GM21528 (cell line): Measurements from ENCODE around the gene NCOR2.

Experiments used
- ATAC-seq: cut with Tn5 transposase; IDR thresholded peaks from one replicate; pipeline ENCODE4 v1.9.1; 2021; ENCODE audit warnings: mild to moderate bottlenecking, moderate library complexity; ENCODE audit not compliant: unreplicated experiment, low FRiP score

Gene NCOR2

GRCh38 chr12:124562018-124562795 lies 5.2 kb downstream of the NCOR2 start:
- ATAC-seq, result no peak

- no peak for ATAC-seq
These were observed 6.2 kb downstream of the NCOR2 start for GRCh38 chr12:124561231-124561630.

- no peak for ATAC-seq
These were observed 7.1 kb downstream of the NCOR2 start for GRCh38 chr12:124560146-124560890.

GRCh38 chr12:124559182-124560017 lies 8.0 kb downstream of the NCOR2 start:
- ATAC-seq, result no peak

GRCh38 chr12:124558313-124558712 lies 9.1 kb downstream of the NCOR2 start:
- no peak for ATAC-seq

GRCh38 chr12:124557518-124558223 lies 9.7 kb downstream of the NCOR2 start:
- no peak for ATAC-seq

GRCh38 chr12:124556896-124557501 lies 10.4 kb downstream of the NCOR2 start:
- ATAC-seq, result no peak

GRCh38 chr12:124556074-124556466 lies 11.3 kb downstream of the NCOR2 start:
- no peak for ATAC-seq

- no peak for ATAC-seq
These were observed 12.0 kb downstream of the NCOR2 start for GRCh38 chr12:124555168-124556073.

GRCh38 chr12:124554429-124555029 lies 12.9 kb downstream of the NCOR2 start:
- no peak for ATAC-seq

- no peak for ATAC-seq
These were observed 13.5 kb downstream of the NCOR2 start for GRCh38 chr12:124553862-124554428.

GRCh38 chr12:124551268-124552144 lies 15.9 kb downstream of the NCOR2 start:
- no peak for ATAC-seq

GRCh38 chr12:124550123-124551089 lies 17.0 kb downstream of the NCOR2 start:
- ATAC-seq, result no peak

GRCh38 chr12:124549629-124550028 lies 17.8 kb downstream of the NCOR2 start:
- ATAC-seq, result no peak

GRCh38 chr12:124548854-124549378 lies 18.5 kb downstream of the NCOR2 start:
- no peak for ATAC-seq

GRCh38 chr12:124547626-124548025 lies 19.8 kb downstream of the NCOR2 start:
- ATAC-seq, result no peak
